ENCODE results near the gene DUOX2. TPM values are rescaled to one million over a fixed set of nuclear protein-coding genes. Genes with fewer than 3 reads are reported as not detected.

The DUOX2 gene
- total RNA-seq, 3 donors from 2014 or later, result 3.1 to 40.1 (median 5.1) TPM

DNA sequence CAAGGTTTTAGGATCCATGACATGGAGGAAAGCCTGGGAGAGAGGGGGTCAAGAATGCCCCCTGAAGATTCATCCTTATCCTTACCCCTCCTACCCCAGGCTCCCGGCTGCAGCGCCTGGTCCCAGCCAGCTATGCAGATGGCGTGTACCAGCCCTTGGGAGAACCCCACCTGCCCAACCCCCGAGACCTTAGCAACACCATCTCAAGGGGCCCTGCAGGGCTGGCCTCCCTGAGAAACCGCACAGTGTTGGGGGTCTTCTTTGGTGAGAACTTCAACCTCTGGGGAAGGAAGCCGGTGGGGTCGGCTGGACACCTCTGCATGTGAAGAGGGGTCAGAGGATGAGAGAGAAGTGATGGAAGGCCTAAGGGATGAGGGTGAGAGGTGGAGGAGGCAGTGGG lies 20.1 kb upstream of the DUOX2 start:
- no peaks in the 10 kb centered on the region for H3K36me3 ChIP-seq (ENCODE audit: low read depth)
- no peaks in the 10 kb centered on the region for H3K9me3 ChIP-seq
- DNase-seq (no peak), ATAC-seq (no peak)
- TF ChIP-seq, protein P1, sequence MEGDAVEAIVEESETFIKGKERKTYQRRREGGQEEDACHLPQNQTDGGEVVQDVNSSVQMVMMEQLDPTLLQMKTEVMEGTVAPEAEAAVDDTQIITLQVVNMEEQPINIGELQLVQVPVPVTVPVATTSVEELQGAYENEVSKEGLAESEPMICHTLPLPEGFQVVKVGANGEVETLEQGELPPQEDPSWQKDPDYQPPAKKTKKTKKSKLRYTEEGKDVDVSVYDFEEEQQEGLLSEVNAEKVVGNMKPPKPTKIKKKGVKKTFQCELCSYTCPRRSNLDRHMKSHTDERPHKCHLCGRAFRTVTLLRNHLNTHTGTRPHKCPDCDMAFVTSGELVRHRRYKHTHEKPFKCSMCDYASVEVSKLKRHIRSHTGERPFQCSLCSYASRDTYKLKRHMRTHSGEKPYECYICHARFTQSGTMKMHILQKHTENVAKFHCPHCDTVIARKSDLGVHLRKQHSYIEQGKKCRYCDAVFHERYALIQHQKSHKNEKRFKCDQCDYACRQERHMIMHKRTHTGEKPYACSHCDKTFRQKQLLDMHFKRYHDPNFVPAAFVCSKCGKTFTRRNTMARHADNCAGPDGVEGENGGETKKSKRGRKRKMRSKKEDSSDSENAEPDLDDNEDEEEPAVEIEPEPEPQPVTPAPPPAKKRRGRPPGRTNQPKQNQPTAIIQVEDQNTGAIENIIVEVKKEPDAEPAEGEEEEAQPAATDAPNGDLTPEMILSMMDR (IDR thresholded peaks at IDR 0.05), result no peak
- H3K4me1 ChIP-seq (ENCODE audit: low read depth), result peaks cover 18% of the 10 kb centered on the region
- intact Hi-C loops (cut with DNase I, micrococcal nuclease), result no loop called here
- no peak overlapping the region for H3K4me3 ChIP-seq

DNA sequence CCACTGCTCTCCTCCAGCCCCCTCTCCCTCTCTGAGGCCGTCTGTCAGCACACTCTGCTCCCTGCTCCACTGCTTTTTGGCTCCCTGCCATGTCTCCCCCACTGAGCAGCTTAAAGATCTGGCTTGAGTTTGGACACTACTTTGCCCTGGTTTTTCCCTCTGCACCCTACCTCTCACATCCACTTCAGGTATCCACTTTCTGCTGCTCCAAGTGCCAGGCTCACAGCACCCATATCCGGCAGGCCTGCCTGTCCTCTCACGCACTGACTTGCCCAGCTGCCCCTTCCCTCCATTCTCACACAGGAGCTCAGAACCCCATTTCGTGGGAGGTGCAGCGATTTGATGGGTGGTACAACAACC lies 19.6 kb upstream of the DUOX2 start:
- ATAC-seq (no peak), DNase-seq (no peak)
- Histone ChIP-seq H3K4me1 (ENCODE audit: low read depth) (peaks cover 18% of the 10 kb centered on the region), H3K36me3 (ENCODE audit: low read depth) (no peaks in the 10 kb centered on the region), H3K9me3 (no peaks in the 10 kb centered on the region), H3K4me3 (no peak overlapping the region)
- TF ChIP-seq, protein P1 (IDR thresholded peaks at IDR 0.05), result no peak
- intact Hi-C loops (cut with DNase I, micrococcal nuclease), result no loop called here

DNA sequence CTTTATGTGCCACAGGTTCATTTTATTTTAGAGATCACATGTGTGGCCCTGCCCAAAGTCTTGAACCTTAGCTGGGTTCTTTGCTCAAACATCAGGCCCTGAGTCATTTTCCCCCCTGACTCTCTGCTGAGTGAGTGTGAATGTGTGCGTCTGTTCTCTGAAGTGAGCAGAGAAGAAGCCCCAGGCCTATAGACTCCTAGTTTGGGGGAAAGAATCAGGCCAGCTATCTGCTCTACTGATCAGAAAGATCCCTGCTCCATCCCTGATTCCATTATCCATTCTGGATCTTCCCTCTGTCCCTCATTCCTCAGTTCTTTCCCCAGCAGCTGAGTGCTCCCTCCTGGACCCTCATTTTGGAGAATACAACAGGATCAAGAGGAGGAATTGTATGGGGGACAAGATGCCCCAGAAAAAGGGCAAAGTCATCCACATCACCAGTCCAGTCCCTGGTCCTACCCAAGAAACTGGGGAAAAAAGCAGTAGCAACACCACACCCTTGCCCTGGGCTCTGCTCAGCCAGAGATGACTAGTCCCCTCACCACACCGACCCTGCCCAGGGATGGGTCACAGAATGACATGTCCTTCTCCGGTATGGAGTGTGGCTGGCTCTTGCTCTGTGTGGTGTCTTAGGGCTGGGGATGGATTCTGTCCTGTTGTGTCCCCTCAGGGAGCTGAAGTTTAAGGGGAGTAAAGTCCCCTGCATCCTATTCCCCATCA lies 19.0 kb upstream of the DUOX2 start:
- no peaks in the 10 kb centered on the region for H3K36me3 ChIP-seq (ENCODE audit: low read depth)
- DNase-seq (no peak), ATAC-seq (no peak)
- intact Hi-C loops (cut with DNase I, micrococcal nuclease), result no loop called here
- TF ChIP-seq, protein P1 (IDR thresholded peaks at IDR 0.05), result no peak
- H3K4me1 ChIP-seq (ENCODE audit: low read depth), result peaks cover 18% of the 10 kb centered on the region
- no peak overlapping the region for H3K4me3 ChIP-seq
- no peaks in the 10 kb centered on the region for H3K9me3 ChIP-seq

DNA sequence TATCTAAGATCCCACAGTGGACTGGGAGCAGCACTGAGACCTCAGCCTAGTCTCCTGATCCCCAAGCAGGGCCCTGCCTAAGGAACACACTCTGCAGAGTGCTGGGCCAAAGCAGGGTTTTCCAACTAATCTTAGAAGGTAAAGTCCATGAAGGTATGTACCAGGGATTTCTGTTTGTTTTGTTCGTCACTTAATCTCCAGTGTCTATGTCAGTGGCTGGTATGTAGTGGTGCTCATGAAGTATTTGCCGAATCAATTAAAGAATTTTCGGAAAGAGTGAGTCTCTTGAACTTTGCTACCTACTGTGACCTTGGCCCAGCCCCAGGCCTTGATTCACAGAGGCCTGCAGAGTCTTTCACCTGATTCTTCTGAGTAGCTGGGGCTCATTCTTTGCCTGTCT lies 17.5 kb upstream of the DUOX2 start:
- Histone ChIP-seq H3K4me1 (ENCODE audit: low read depth) (peaks cover 18% of the 10 kb centered on the region), H3K36me3 (ENCODE audit: low read depth) (no peaks in the 10 kb centered on the region), H3K9me3 (no peaks in the 10 kb centered on the region), H3K4me3 (no peak overlapping the region)
- DNase-seq (no peak), ATAC-seq (no peak)
- intact Hi-C loops (cut with DNase I, micrococcal nuclease), result no loop called here
- TF ChIP-seq, protein P1 (IDR thresholded peaks at IDR 0.05), result no peak

DNA sequence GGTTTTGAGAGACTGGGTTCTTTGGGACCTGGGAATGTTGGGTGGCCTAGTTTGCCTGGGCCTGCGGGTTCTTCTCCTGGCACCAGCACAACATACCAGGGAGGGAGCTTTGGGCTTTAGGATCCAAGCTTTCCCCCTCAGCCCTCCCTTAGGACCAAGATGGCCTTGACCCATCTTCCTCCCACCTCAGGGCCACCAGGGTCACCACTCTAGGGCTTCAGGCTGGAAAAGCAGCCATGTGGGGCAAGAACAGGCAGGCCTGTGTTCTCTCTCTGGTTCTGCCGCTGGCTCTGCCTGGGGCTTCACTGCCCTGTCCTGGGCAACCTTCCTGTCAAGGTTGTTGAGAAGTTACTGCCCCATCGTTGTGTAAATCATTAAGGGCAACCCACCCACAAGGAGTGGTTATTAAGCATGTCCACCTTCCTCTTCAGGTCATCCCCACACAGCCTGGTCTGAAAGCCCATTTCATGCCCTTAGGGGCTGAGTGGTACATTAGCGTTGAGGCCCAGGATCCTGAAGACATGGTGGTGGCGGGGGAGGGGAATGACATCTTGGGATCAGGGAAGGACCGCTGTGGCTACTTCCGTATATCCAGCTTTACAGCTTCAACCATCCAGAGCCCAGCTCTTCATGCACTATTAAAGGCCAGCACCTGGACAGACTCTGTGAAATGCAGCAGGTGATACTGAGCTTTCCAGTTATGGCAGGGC lies 16.5 kb upstream of the DUOX2 start:
- ATAC-seq (no peak), DNase-seq (no peak)
- Histone ChIP-seq H3K4me3 (no peak overlapping the region), H3K4me1 (ENCODE audit: low read depth) (peaks cover 18% of the 10 kb centered on the region), H3K9me3 (no peaks in the 10 kb centered on the region), H3K36me3 (ENCODE audit: low read depth) (no peaks in the 10 kb centered on the region)
- intact Hi-C loops (cut with DNase I, micrococcal nuclease), result no loop called here
- TF ChIP-seq, protein P1 (IDR thresholded peaks at IDR 0.05), result no peak

Measured in mucosa of descending colon (tissue), 3 donors.